Measurements from ENCODE around the gene PREP.
A peak's percentile ranks its signal among the peaks of the same experiment; 100 is the strongest.

PREP gene

DNA sequence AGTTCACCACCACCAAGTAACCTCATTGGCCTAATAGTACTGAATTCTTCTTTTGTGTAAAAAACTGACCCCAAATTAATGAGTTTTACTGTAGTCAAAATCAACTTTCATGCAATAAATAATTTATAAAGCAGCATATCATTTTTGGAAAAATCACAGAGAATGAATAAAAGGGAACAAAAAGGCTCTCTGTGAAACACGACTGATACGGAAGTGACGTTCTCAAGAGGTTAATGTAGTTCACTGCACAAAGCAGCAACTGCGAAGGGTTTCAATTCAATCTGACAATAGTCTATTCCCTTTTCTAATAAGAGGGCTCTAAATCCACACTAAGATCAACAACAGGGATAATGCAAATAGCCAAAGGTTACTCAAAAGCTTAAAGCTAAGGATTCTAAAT is 70.3 kb downstream of the PREP start:
- no peak for TF ChIP-seq CTCF (IDR thresholded peaks at IDR 0.05; ENCODE audit: unreplicated experiment in 3 of 3)
- no peaks in the 10 kb centered on the region for H3K27me3 Mint-ChIP-seq (ENCODE audit: low read depth)
- H3K4me3 Mint-ChIP-seq, result no peak overlapping the region
- peaks cover 63% of the 10 kb centered on the region for H3K36me3 Mint-ChIP-seq (ENCODE audit: low read depth)
- H3K27ac Mint-ChIP-seq, result no peak overlapping the region
- H3K9me3 Mint-ChIP-seq, result no peaks in the 10 kb centered on the region
- peaks cover 7% of the 10 kb centered on the region for H3K4me1 Mint-ChIP-seq

DNA sequence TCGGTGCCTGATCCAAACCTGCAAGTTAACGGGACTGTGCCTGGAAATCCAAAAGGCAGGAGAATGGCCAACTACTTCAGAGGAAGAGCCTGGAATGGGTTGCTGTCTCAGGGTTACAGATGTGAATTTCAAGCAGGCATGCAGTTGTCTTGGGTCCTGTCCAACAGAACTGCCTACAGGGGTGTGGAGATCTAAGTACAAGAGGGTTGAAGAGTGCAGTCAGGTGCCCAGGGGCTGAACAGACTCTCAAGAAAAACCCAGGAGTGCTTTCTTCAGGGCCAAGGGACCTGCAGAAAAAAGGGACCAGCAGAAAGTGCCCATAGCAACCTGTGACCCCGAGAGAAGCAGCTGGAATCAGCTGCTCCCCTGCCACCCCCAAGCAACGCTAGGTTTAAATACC is 71.0 kb downstream of the PREP start:
- peaks cover 10% of the 10 kb centered on the region for H3K4me1 Mint-ChIP-seq
- H3K4me3 Mint-ChIP-seq, result no peak overlapping the region
- H3K36me3 Mint-ChIP-seq (ENCODE audit: low read depth), result peaks cover 60% of the 10 kb centered on the region
- H3K27ac Mint-ChIP-seq, result no peak overlapping the region
- H3K27me3 Mint-ChIP-seq (ENCODE audit: low read depth), result no peaks in the 10 kb centered on the region
- no peak for TF ChIP-seq CTCF (IDR thresholded peaks at IDR 0.05; ENCODE audit: unreplicated experiment in 3 of 3)
- no peaks in the 10 kb centered on the region for H3K9me3 Mint-ChIP-seq

GRCh38 chr6:105330913-105331312 is 72.0 kb downstream of the PREP start:
- Mint-ChIP-seq H3K4me3 (no peak overlapping the region), H3K27me3 (ENCODE audit: low read depth) (no peaks in the 10 kb centered on the region), H3K4me1 (peaks cover 20% of the 10 kb centered on the region), H3K27ac (no peak overlapping the region), H3K36me3 (ENCODE audit: low read depth) (peaks cover 56% of the 10 kb centered on the region), H3K9me3 (no peaks in the 10 kb centered on the region)
- TF ChIP-seq CTCF (IDR thresholded peaks at IDR 0.05; ENCODE audit: unreplicated experiment in 3 of 3), result no peak

GRCh38 chr6:105330364-105330763 is 72.5 kb downstream of the PREP start:
- H3K27ac Mint-ChIP-seq, result no peak overlapping the region
- no peak overlapping the region for H3K4me3 Mint-ChIP-seq
- TF ChIP-seq CTCF (IDR thresholded peaks at IDR 0.05; ENCODE audit: unreplicated experiment in 3 of 3), result no peak
- no peaks in the 10 kb centered on the region for H3K27me3 Mint-ChIP-seq (ENCODE audit: low read depth)
- H3K9me3 Mint-ChIP-seq, result no peaks in the 10 kb centered on the region
- H3K36me3 Mint-ChIP-seq (ENCODE audit: low read depth), result peaks cover 60% of the 10 kb centered on the region
- H3K4me1 Mint-ChIP-seq, result peaks cover 25% of the 10 kb centered on the region

DNA sequence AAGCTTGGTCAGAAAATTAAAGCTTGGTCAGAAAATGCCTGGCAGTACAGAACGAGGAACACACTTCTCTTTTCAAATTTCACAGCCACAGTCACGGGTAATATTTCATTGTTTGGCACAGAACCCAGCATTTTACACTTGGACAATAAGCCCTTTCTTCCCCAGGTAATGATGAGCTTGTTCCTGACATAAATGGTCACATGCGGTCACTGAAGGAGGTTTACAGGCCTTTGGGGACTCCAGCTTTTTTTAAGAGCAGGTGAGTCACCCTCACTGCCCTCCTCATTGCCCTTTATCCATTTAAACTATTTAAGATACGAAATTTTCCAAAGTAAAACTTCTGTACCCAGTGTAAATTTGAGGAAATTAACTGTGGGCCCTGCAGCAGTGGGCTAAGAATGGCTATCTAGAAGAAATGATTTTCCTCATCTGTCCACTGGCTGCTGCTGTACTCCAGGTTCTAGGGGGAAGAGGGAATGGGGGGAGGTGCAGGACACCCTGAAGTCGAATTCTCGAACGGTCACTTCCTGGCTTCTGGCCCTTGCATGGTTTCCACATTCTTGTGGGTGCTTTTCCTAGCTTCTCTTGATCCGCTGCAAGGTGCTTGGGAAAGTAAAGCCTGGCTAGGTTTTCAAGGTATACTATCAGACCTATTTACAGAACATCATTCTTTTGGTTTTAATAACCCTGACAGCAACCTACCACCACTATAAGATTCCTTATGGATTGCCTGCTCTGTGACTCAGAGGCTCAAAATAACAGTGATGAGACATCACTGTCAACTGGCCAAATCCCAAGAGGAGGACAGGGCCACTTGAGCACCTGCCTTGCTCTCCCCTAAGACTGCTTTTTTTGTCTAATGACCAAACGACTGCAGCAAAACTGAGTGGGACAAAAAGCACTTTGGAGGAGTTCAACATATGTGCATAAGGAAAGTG is 75.8 kb downstream of the PREP start:
- no peak for TF ChIP-seq CTCF (IDR thresholded peaks at IDR 0.05; ENCODE audit: unreplicated experiment in 3 of 3)
- no peaks in the 10 kb centered on the region for H3K9me3 Mint-ChIP-seq

GRCh38 chr6:105326216-105326615 is 76.7 kb downstream of the PREP start:
- Mint-ChIP-seq H3K27me3 (ENCODE audit: low read depth) (no peaks in the 10 kb centered on the region), H3K36me3 (ENCODE audit: low read depth) (peaks cover 64% of the 10 kb centered on the region), H3K9me3 (no peaks in the 10 kb centered on the region), H3K4me1 (peaks cover 55% of the 10 kb centered on the region), H3K4me3 (no peak overlapping the region), H3K27ac (peak overlapping the region; percentile 45 to 61 (median 49))
- no peak for TF ChIP-seq CTCF (IDR thresholded peaks at IDR 0.05; ENCODE audit: unreplicated experiment in 3 of 3)

More for the DNA sequence above, 75.8 kb downstream of the PREP start:
- H3K27ac Mint-ChIP-seq, result peak overlapping the region; percentile 45 to 61 (median 49)
- H3K36me3 Mint-ChIP-seq (ENCODE audit: low read depth), result peaks cover 62% of the 10 kb centered on the region
- peaks cover 49% of the 10 kb centered on the region for H3K4me1 Mint-ChIP-seq
- peak overlapping the region in 1 of 3 experiments; percentile 8 for H3K4me3 Mint-ChIP-seq
- H3K27me3 Mint-ChIP-seq (ENCODE audit: low read depth), result no peaks in the 10 kb centered on the region
